MG63 (cell line): ENCODE measurements around the gene USP16. TPM values are rescaled to one million over a fixed set of nuclear protein-coding genes. Genes with fewer than 3 reads are reported as not detected.
"Not testable (repeated sequence)": the region's sequence is repeated elsewhere in the genome, so short reads cannot be mapped to it uniquely, and the experiment has no call there.

ENCODE experiments used
- DNase-seq: peaks from one replicate; pipeline ENCODE4 v3.0.0-alpha.2; 2020
- H3K27me3 ChIP-seq: fragments of 250-450 bp; sonication (Bioruptor Pico); 2 replicates; pipeline ENCODE4 v1.5.1; 2020; ENCODE audit warnings: mild to moderate bottlenecking, moderate library complexity
- H3K36me3 ChIP-seq: fragments of 250-450 bp; sonication (Bioruptor Pico); 2 replicates; pipeline ENCODE4 v1.5.1; 2020; ENCODE audit warnings: mild to moderate bottlenecking, moderate library complexity
- H3K4me3 ChIP-seq: fragments of 250-450 bp; sonication (Bioruptor Pico); 2 replicates; pipeline ENCODE4 v1.5.1; 2020; ENCODE audit warnings: mild to moderate bottlenecking, moderate library complexity
- H3K9me3 ChIP-seq: fragments of 250-450 bp; sonication (Bioruptor Pico); 2 replicates; pipeline ENCODE4 v1.5.1; 2020; ENCODE audit warnings: mild to moderate bottlenecking, moderate library complexity
- total RNA-seq: library from RNA; depleted of rRNA; stranded (reverse); fragments of >200 nt; shearing (Covaris generic); gene quantifications from 2 replicates; pipeline ENCODE4 v1.2.3, GENCODE V29; 2014; ENCODE audit warnings: low replicate concordance; rRNA removed

Gene USP16
- 27.8 and 41.8 TPM in 2 replicates for total RNA-seq

DNA sequence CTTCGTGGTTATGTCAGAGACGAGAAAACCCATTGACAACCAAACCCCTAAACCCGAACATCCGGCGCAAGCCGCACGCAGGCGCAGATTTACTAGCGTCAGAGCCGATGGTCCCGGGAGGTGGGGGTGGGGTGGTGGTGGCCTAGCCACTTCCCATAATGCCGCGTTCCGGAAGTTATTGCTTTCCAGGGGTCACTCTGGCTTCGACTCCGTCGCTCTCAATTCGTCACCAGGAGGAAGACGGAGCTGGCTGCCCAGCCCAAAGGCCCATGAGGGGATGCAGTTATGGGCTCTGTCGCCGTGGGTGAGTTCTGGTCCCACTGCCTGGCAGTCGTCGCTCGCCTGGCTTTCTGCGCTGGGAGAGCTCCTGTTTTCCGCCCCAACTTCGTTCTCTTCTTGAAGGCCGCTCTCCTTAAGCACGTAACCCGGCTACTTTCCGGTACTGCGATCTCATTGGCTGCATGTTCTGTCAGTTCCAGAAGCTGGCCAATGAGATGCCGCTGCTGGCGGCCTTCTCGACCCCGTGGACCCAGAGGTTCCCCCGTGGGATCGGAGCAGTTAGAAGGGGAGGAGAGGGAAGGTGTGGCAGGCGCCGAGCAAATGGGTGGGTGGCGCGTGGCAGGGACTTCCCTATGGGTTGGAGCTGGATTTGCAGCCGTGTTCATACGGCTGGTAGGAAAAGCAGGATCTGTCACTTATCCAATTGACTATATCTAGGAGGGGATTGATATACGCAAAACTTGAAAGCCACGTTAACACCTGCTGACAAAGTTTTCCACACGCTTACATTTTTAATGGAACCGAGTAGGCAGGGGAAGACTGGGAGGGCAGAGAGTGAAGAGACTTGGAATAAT lies at the start of gene USP16:
TSS of gene USP16 (plus strand) at position 195 of the 854 bp plus-strand sequence. CDS start 3,246 bp downstream, outside the sequence.
- peak; percentile 98 for DNase-seq
- no peaks in the 10 kb centered on the region for H3K9me3 ChIP-seq
- H3K36me3 ChIP-seq, result peaks cover 14% of the 10 kb centered on the region
- peak within 1 kb of the TSS; percentile 93 for H3K4me3 ChIP-seq
- H3K27me3 ChIP-seq, result no peaks in the 10 kb centered on the region

DNA sequence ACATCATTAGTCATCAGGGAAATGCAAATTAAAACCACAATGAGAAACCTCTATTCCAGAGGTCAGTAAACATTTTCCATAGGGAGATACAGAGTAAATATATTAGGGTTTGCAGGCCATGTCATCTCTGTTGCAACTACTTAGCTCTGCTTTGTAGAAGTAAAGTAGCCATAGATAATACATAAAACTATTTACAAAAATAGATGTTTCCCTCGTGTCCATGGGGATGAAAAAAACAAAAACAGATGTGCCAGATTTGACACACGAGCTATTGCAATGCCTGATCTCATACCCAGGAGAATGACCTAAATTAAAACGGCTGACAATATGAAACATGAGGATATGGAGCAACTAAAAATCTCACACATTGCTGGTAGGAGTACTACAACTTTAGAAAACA lies 49.1 kb upstream of the USP16 start:
- Histone ChIP-seq H3K36me3 (peaks cover 53% of the 10 kb centered on the region), H3K27me3 (no peaks in the 10 kb centered on the region), H3K4me3 (no peak overlapping the region), H3K9me3 (peaks cover 5% of the 10 kb centered on the region)
- DNase-seq, result no peak

DNA sequence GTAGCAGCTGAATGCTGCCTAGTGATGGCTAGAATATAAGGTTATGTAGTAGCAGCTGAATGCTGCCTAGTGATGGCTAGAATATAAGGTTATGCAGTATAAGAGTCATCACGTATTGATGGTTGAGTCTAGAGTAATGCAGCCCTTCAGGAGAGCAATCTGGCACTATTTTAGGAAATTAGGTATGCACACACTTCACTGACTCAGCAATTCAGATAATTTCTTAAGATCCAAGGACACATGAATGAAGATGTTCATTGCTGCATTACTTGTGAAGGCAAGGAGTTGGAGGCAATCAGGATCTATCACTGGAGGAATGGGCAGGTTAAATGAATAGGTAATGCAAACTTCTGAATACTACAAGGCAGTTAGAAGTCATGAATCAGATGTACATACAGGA lies 45.4 kb upstream of the USP16 start:
- H3K9me3 ChIP-seq, result no peaks in the 10 kb centered on the region
- H3K36me3 ChIP-seq, result peaks cover 53% of the 10 kb centered on the region
- H3K4me3 ChIP-seq, result no peak overlapping the region
- no peaks in the 10 kb centered on the region for H3K27me3 ChIP-seq
- no peak for DNase-seq

DNA sequence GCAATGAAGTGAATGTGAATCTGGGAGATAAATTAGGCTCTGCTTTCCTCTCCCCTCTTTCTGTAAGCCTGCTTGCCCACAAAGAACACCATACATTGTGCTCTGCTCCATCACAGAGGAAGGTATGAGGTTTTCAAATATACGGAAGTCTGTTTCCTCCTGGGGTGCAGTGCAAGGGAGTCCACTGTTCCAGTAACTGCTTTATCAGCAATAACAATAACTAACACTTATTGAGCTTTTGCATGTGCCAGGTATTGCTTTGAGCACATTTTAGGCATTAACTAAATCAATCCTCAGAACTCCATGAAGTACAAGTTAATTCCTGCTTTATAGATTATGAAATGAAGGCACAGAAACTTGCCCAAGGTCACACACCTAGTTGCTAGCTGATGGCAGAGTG lies 41.8 kb upstream of the USP16 start:
- Histone ChIP-seq H3K27me3 (no peaks in the 10 kb centered on the region), H3K36me3 (peaks cover 42% of the 10 kb centered on the region), H3K4me3 (no peak overlapping the region), H3K9me3 (no peaks in the 10 kb centered on the region)
- DNase-seq, result no peak

DNA sequence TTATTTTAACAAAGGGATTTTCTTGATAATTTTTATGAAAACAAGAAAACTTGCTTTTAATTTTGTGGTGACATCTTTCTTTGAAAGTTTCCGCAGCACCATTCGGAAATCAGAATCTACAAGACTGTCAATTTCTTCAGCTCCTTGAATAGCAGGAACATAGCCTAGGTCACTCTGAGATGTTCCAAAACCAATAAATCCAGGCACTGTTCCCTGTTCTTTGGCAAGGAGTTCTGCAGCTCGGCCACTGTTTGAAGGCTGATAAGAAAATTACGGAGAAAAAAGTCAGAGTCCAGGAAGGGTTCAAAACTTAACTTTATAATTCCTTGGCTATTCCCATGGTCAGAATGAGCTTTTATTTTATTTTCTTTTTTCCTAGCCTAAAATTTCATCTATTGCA lies 37.8 kb upstream of the USP16 start:
- no peak for DNase-seq
- Histone ChIP-seq H3K9me3 (no peaks in the 10 kb centered on the region), H3K27me3 (no peaks in the 10 kb centered on the region), H3K36me3 (peaks cover 23% of the 10 kb centered on the region), H3K4me3 (no peak overlapping the region)

DNA sequence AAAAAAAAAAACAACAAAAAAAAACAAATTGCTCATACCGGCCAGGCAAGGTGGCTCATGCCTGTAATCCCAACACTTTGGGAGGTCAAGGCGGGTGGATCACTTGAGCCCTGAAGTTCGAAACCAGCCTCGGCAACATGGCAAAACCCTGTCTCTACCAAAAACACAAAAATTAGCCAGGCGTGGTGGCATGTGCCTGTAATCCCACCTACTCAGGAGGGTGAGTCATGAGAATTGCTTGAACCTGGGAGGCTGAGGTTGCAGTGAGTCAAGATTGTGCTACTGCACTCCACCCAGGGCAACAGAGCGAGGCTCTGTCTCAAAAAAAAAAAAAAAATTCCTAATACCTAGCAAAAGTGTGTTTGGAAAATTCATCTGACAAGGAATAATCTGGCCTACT lies 36.3 kb upstream of the USP16 start:
- not testable (repeated sequence) for H3K27me3 ChIP-seq, H3K4me3 ChIP-seq, H3K9me3 ChIP-seq
- DNase-seq, result peak; percentile 20
- peaks cover 20% of the 10 kb centered on the region for H3K36me3 ChIP-seq

DNA sequence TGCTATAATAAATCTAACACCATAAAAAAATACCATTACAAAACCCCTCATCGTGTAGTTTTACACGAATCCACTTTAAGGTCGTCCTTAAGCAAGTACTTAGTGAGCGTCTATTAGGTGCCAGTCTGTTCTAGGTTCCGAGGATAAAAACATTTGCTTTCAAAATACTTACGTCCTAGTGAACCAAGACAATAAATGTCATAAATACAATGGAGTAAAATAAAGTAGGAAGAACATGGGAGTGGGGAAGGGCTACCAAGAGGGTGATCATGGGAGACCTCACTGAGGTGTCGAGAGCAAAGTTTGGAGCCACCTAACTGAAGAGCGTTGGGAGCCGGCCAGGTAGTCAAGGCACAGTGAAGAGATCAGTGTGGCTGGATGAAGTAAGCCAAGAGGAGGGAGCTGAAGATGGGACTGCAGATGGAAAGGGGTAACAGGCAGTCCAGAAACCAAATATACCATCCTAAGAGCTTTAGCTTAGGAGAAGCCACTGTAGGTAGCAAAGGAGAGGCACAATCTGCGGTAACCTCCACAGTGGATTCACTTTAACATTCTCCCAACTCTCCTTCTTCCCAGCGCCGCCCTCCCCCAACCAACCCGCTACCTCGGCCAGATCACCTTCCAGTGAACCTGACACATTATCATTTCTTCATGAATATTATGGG lies 32.5 kb upstream of the USP16 start:
- no peaks in the 10 kb centered on the region for H3K36me3 ChIP-seq
- H3K4me3 ChIP-seq, result peak overlapping the region; percentile 79
- DNase-seq, result no peak
- no peaks in the 10 kb centered on the region for H3K27me3 ChIP-seq
- no peaks in the 10 kb centered on the region for H3K9me3 ChIP-seq

DNA sequence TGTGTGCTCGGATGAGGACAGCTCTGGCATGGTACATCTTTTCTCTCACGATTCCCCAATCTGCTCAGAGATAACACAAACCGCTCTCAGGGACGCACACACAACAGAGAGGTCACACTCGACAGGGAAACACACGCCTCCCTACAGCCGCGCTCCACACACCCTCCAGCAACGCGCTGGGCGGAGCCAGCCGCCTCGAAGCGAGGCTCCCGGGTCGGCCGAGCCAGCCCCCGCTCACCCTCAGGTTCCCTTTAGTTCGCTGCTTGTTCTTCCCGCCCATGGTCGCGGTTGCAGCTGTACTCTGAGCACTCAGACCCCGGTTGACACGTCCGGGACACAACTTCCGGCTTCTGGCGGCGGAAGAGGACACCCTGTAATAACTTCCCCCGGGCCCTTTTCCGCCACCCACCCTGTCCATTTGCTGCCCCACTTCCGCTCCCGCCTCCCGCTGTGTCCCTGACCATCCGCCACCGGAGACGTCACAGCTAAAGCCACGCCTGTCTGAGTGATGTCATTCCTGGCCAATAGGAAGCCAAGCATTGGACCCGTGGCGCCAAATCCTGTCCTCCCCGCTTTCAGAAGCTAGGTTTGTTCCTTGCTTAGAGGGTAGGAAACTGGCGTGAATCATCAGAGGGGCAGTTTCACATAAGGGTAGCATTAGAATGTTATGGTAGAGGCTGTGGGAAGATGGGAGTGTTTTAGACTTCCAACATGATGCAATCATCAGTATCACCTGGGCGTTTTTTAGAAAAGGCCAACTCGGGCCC lies 31.8 kb upstream of the USP16 start, which contains the start of gene LTN1:
TSS of gene LTN1 (minus strand) at position 352 of the 767 bp plus-strand sequence. CDS start at position 280, 72 bp downstream.
- H3K27me3 ChIP-seq, result no peaks in the 10 kb centered on the region
- H3K9me3 ChIP-seq, result no peaks in the 10 kb centered on the region
- DNase-seq, result peak; percentile 97
- H3K36me3 ChIP-seq, result no peaks in the 10 kb centered on the region
- H3K4me3 ChIP-seq, result peak within 1 kb of the TSS; percentile 79

DNA sequence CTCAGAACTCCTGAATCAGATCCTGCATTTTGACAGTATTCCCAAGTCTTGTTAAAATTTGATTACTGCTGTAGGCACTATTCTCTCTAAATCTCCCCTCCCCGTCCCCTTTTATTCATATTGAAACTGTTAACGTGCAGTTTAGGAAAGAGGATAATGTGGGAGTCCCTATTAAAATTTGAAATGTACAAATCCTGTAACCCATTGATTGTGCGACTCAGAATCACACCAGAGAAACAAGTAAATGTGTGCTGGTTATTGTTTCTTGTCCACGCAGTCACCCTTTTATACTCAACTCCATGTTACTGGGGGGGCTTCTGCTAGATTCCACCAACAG lies 31.2 kb upstream of the USP16 start:
- DNase-seq, result no peak
- Histone ChIP-seq H3K4me3 (peak overlapping the region; percentile 79), H3K9me3 (no peaks in the 10 kb centered on the region), H3K27me3 (no peaks in the 10 kb centered on the region), H3K36me3 (no peaks in the 10 kb centered on the region)

DNA sequence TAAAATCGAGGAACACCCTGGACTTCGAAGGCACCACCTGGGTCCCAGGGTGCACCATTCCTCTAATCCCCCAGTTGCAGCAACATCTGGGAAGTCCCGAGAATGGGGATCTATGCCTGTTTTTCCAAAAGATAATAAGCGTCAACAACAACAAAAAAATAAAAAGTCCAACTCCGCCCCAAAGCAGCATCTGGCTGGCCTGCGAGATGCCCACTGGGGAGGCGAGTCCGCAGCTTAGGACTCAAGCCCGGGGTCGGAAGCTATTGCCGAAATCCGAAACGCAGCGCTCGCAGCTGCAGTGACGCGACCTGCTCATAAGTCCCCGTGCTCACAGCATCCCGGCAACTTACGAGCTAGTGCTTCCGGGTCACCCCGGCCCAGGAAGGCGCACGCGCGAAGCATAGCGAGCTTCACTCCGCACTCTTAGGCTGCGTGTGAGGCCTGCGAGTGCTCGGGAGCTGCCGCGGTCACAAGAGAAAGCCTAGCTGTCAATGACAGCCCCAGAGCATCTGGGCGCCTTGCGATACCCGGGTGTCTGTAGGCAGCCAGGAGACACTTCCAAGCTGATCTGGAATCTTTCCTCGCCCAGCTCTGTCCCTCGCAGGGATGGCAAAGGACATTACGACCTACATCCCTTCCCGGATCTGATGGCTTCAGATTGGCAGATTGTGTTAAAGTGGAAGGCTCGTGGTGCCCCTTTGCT lies 21.9 kb upstream of the USP16 start:
- peak; percentile 96 for DNase-seq
- Histone ChIP-seq H3K36me3 (peaks cover 3% of the 10 kb centered on the region), H3K4me3 (peak overlapping the region; percentile 68), H3K27me3 (no peaks in the 10 kb centered on the region), H3K9me3 (no peaks in the 10 kb centered on the region)

DNA sequence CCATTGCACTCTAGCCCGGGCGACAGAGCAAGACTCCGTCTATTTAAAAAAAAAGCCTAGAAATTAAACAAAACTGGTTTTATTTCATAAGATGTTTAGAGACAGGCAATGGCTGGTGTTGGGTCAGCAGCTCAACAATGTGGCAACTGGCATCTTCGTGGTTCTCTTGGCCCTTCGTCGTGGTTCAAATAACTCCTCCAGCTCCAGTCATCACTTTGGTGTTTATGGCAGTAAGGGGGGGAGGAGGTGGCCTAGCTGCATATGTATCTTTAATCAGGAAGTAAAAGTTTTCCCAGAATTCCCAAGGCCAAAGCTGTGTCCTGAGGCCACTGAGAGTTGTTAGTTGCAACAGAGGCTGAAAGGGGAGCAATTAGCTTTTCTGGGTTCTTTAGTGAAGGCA lies 18.8 kb upstream of the USP16 start:
- Histone ChIP-seq H3K36me3 (peaks cover 9% of the 10 kb centered on the region), H3K9me3 (no peaks in the 10 kb centered on the region), H3K4me3 (no peak overlapping the region), H3K27me3 (no peaks in the 10 kb centered on the region)
- no peak for DNase-seq

DNA sequence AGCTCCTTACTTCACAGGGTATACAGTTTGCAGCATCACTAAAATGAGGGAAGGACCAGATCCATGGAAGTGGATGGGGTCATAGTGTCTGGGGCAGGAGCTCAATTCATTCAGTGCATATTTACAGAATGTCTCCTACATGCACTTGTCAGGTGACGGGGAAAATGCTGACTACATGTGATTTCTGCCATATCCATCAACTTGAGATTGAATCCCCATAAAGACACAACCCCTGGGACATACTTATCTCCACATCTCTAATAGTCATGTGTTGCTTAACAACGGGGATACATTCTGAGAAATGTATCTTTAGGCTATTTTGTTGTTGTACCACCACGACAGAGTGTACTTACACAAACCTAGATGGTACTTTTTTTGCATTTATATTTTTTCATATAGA lies 17.3 kb upstream of the USP16 start:
- no peak for DNase-seq
- no peaks in the 10 kb centered on the region for H3K27me3 ChIP-seq
- no peak overlapping the region for H3K4me3 ChIP-seq
- H3K36me3 ChIP-seq, result peaks cover 9% of the 10 kb centered on the region
- no peaks in the 10 kb centered on the region for H3K9me3 ChIP-seq

DNA sequence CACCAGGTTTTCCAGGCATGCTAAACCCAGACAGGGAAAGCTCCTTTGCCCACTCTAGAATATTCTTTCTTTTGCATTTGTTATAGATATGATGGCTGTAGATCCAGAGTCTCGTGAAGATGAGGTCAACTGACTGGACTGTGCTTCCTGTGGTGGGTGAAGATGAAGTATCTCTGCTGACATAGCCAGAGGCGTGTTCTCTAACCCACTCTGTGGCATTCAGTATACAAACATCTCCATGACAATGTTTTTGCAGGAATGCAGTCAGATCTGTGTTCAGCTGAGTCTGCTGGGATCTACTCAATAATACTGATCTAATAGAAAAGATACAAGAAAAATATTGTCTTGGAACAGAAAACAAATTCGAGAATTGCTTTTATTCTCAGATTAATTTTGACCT lies 16.7 kb upstream of the USP16 start:
- Histone ChIP-seq H3K9me3 (no peaks in the 10 kb centered on the region), H3K36me3 (peaks cover 9% of the 10 kb centered on the region), H3K4me3 (no peak overlapping the region), H3K27me3 (no peaks in the 10 kb centered on the region)
- DNase-seq, result no peak

DNA sequence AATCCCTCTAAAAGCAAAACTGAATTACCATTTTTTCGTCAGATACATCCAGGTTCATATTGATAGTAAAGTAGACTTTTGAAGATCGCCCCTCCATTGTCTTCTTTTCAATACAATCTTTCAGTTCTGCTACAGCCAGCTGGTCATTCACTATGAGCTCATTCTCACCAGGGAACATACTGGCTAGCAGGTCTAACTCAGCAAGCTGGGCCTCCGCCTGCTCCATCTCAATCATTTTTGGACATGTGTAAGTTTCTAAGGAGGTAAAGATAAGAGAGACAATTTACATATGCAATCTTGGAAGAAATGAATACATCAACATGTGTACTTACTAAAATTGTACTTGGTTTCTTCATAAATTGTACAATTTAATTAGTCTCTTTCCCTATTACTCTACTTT lies 16.1 kb upstream of the USP16 start:
- no peak for DNase-seq
- no peaks in the 10 kb centered on the region for H3K27me3 ChIP-seq
- H3K4me3 ChIP-seq, result no peak overlapping the region
- no peaks in the 10 kb centered on the region for H3K9me3 ChIP-seq
- H3K36me3 ChIP-seq, result peaks cover 9% of the 10 kb centered on the region

DNA sequence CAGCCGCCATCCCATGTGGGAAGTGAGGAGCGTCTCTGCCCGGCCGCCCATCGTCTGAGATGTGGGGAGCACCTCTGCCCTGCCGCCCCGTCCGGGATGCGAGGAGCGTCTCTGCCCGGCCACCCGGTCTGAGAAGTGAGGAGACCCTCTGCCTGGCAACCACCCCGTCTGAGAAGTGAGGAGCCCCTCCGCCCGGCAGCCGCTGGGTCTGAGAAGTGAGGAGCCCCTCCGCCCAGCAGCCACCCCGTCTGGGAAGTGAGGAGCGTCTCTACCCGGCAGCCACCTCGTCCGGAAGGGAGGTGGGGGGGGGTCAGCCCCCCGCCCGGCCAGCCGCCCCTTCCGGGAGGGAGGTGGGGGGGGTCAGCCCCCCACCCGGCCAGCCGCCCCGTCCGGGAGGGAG lies 13.2 kb upstream of the USP16 start:
- not testable (repeated sequence) for H3K36me3 ChIP-seq, H3K27me3 ChIP-seq, H3K4me3 ChIP-seq, DNase-seq, H3K9me3 ChIP-seq

DNA sequence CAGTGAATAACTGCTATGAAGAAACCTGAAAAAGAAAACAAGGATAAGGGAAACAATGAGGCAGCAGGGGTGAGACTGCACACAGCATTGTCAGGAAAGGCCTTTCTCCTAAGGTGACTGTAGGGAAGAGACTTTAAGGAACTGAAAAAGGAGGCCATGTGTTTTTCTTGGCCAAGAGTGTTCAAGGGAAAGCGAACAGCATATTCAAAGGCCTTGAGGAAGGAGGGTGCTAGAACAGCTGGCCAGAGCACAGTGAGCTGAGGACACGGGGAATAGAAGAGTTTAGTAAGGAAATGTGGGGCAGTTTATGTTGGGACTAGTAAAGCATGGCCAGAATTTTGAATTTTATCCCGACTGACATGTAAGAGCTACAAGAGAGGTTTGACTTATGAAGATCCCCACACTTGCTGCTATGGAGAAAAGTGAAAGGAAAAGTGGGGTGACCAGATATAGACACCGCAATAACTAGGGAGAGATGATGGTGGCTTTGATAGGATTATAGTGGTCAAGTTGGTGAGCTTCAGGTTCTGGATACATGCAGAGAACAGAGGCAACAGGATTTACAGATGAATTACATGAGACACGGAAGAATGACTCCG lies 6.7 kb upstream of the USP16 start:
- no peaks in the 10 kb centered on the region for H3K9me3 ChIP-seq
- H3K27me3 ChIP-seq, result no peaks in the 10 kb centered on the region
- no peak for DNase-seq

More for the DNA sequence above, 6.7 kb upstream of the USP16 start:
- no peaks in the 10 kb centered on the region; the same call in none of the 2 replicates for H3K36me3 ChIP-seq
- peak overlapping the region; percentile 87 for H3K4me3 ChIP-seq
